Stimulated activated CD8-positive, alpha-beta memory T cell treated with anti-CD3 and anti-CD28 coated beads, Interleukin-12 subunit alpha, Interleukin-12 subunit beta, amount 100 ng/mL, for 24 hours (primary cell): ENCODE measurements around the gene RPA1.
"Not testable (repeated sequence)": the region's sequence is repeated elsewhere in the genome, so short reads cannot be mapped to it uniquely, and the experiment has no call there.

Source experiments
- DNase-seq: peaks from one replicate; pipeline ENCODE4 v3.0.0-alpha.2; 2020; ENCODE audit errors: extremely low read depth

RPA1 gene

DNA sequence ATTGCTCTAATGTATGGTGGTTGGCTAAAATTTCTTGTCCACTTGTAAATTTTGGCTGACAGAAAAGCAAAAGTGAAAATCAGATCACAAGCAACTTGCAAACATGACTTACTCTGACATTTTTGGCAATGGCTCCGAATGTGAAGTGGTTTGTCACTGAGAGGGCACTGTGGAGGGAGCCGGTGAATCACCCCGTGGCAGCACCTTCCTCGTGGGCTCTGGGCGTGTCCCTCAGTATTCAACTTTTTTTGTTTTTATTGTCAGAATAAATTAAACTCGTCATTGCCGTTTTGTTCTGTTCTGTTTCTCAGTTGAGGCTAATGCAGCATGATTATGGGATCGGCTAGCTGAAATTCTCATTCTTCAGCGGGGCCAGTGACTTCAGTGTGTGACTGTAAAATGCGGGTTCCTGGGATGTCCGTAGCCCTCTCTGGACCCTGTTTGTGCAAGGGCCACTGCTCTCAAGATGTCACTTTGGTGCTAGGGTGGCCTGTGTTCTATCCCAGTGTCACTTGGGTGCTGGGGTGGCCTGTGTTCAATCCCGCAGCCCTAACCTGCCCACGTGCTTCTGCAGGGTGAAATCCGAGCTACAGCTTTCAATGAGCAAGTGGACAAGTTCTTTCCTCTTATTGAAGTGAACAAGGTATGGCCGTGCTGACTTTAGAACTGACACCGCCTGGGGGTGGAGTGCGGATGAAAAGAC is 48.8 kb downstream of the RPA1 start:
- no peak for DNase-seq

- no peak for DNase-seq
Measured at GRCh38 chr17:1880851-1881630, 51.2 kb downstream of the RPA1 start.

DNA sequence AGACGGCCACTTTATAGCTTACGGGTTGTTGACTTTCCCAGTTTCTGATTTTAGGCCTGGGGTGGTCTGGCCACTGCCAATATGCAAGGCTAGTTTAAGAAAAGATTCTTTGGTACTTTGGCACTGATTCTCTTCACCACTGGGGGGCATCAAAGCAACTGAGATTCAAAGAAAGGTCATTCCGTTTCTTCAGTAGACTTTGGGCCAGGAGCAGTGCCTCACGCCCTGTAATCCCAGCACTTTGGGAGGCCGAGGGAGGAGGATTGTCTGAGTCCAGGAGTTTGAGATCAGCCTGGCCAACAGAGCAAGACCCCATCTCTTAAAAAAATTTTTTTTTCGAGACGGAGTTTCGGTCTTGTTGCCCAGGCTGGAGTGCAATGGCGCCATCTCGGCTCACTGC is 53.0 kb downstream of the RPA1 start:
- DNase-seq, result no peak

DNA sequence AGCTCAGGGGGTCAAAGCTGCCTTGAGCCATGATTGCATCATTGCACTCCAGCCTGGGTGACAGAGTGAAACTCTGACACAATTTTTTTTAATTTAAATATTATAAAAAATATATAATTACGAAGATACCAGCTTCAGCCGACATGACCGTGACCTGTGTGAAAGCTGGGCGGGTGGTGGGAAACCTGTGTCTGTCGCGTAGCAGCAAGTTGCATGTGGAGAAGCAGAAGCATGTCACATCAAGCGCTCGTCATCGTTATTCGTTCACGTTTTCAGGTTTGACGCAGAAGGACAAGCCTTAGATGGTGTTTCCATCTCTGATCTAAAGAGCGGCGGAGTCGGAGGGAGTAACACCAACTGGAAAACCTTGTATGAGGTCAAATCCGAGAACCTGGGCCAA is 53.7 kb downstream of the RPA1 start:
- no peak for DNase-seq

DNA sequence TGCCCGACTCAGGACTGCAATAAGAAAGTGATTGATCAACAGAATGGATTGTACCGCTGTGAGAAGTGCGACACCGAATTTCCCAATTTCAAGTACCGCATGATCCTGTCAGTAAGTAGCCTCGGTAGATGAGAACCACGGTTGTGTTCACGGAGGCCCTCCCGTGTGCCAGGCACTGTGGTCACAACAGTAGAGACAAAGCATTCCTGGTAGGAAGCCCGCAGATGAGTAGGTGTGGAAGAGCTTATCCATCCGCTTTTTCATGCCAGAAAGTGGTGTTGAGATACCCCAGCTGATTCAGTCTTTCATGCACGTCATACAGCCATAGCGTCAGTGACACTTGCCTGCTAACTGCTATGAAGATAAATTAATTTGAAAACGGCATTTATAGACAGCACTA is 58.9 kb downstream of the RPA1 start:
- DNase-seq, result no peak

DNA sequence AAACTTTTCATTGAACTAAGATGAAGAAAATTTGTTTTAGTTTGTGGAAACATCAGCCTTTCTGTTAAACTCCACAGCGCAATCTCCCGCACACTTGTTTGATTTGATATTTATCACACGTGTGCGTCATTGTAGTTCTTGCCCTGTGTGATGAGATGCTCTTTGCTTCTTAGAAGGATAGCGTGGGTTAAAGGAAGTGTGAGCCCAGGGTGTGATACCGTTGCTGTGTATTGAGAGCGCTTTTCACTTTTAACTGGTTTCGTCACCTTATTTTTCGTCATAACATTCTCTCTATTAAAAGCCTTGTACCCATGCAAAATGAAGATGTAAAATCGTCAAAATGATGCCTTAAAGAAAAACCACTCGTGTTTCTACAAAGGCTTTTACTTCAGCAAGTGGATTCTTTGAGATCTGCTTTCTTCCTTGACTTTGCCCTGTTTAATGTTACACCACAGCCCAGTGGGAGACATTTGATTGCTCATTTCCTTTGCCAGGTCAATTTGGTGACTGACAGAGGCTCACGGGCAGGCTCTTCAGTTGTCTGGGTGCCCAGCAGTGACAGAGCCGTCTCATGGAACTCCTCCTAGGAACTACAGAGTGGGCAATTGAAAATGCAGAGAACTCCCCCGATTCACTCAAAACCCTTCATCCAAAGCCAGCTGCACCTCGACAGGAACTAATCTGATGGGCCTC is 61.1 kb downstream of the RPA1 start:
- DNase-seq, result no peak

DNA sequence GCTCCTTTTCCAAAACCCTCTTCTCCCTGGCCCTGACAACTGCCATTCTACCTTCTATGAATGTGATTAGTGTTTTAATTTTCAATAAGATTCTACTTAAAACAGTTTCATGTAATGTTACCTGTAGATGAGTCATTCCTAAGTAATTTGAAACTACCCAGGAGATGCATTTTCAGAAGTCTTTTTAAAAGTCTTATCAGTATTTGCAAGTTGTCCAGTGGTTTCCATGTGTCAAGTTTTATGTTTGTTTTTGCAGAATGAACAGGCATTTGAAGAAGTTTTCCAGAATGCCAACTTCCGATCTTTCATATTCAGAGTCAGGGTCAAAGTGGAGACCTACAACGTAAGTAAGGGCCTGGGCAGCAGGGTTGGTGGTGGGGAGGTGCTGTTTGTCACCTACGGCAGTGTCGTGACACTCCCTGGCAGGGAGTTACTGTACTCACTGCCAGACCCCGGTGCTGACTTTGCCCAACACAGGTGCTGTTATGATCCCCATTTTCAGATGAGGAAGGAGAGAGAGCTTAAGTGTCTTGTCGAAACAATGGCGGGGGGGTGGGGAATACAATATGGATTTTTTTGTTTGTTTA is 65.0 kb downstream of the RPA1 start:
- no peak for DNase-seq

- not testable (repeated sequence) for DNase-seq
Measured at GRCh38 chr17:1895479-1895878, 65.7 kb downstream of the RPA1 start.

DNA sequence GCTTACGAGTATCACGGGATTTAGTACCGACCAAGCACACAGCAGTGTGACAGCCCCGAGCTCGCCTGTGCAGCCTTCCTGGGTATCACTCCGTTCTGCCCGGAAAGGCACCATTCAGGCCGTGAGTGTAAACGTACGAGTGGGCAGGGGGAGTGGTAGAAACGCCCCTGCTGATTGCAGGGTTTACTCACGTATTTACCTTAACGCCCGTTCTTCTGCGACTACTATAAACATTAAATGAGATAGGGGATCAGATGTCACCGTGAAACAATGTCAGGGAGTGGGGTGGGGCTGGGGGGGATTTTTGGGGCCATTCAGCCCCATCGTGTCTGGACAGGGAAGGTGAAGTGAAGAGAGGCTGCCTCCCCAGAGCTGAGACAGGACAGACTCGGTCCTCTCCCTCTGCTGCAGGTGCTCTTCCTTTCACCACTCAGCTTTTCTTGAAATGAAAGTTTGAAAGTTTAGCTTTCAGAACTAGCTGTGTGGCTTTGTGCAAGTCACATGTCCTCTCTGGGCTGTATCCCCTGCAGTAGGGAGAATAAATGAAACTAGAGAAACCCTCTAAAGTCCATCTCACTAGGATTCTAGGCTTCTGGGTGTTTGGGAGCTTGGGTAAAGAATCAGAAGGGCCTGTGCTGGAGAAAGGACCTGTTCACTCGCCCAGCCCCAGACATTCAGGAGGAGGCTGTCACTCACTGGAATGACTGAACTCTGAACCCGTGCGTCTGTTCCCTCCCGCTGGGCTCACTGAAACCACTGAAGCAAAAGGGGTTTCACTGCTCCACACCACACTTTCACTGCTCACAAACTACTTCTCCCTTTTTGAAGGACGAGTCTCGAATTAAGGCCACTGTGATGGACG is 66.7 kb downstream of the RPA1 start:
- no peak for DNase-seq

DNA sequence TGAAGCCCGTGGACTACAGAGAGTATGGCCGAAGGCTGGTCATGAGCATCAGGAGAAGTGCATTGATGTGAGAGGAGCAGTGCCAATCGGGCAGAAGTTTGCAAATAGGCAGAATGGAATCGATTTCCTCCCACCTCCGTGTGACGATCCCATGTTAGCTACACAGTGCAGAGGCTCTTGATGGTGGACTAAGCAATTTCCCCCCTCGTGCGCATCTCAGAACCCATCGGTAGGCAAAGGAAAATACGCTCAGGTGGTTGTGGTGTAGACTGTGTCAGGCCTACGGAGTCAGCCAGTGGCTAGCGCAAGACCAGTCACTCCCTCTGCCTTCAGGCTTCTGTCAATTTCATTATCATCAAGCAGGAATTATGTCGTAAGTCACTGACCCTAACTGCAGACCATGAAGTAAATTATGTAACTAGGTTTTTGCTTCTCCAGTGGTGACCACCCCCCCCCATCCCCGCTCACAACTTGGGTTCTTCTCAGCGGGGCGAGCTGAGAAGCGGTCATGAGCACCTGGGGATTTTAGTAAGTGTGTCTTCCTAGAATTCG is 67.4 kb downstream of the RPA1 start:
- no peak for DNase-seq

GRCh38 chr17:1898332-1898731 is 68.5 kb downstream of the RPA1 start:
- DNase-seq, result no peak

DNA sequence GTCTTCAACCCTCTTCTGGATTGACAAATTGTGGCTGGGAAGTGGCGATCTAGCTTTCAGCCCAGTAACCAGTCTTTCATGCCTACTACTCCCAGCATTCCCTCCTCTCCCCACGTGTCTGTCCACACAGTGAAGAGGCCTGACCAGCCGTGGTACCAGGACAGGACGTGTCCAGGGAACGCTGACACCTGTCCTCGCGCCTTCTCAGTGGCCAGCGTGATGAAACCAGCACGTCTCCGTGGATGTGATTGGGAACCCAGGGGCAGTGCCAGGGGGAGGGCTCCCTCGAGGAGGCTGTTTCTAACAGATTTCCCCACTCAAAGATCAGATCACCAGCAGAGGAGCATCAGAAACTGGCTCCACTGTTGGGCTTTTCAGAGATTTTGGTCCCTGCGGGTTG is 69.1 kb downstream of the RPA1 start:
- DNase-seq, result no peak

- DNase-seq, result no peak
Measured at GRCh38 chr17:1899403-1900000, 69.7 kb downstream of the RPA1 start.

- DNase-seq, result no peak
Measured at GRCh38 chr17:1904273-1905182, 74.7 kb downstream of the RPA1 start.

DNA sequence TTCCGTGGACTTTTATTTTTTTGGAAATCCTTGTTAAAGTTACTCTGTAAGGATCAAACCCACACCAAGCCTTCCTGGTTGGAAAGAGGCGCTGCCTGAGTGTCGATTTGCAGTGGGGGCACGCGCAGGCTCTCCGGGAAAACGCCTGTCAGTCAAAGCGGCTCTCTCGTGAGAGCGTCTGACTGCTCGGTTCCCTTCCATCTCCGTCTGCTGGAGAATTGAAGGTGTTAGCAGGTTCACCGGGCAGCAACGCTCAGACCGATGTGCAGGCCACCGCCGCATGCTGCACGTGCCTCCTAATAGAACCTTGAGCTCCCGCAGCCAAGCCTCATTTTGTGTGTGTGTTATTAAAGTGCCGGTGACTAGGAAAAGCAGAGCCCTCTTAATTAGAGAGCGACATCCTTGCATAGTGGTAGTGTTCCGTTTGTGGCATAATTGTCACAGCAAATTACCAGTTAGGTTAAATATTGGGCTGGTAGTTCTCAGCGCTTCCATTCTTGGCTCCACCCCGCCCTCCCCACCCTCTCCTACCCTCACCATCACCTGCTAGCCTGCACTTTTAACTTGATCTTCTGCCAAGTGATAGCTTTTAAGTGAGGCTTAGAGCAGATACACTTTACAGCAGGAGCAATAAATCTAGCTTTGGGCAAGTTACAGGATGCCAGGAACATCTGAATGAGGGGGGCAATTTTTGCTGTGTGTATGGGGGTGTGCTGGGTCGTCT is 75.5 kb downstream of the RPA1 start:
- no peak for DNase-seq

DNA sequence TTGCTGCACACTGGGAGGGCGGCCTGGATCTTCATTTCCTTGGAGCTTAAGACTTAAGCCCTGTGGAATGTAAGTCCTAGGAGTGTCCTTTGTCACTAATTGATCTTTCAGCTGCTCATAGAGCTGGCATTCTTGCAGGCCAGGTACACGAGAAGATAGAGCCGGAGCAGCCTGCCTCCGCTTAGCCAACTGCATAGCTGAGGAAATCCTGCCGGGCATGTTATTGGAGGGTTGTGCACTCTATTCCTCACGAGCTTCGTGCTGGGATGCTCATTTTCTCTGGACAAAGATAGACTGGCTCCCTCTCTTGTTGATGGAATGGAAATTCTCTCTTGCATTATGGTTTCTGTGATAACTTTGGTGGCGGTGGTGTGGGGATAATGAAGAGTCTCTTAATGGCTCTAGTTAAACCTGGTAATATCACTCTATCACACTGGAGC is 76.9 kb downstream of the RPA1 start:
- no peak for DNase-seq

DNA sequence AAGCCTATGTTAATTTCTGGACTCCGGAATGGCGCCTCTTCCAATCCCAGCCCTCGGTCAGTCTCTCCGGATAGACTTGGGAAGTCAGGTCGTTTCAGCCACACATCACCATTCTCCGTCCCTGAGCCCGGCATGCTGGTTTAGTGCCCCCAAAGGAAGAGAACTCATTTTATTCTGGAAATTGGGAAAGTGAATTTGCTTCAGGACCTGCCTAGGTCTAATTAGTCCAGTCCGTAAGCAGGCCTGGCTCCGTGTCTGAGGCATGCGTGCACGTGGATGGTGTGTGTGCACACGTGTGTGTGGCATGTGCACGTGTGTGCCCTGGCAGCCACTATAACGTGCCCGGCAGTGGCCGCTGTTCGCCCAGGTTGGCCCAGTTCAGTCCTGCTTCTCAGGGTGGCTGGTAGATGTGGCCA is 77.4 kb downstream of the RPA1 start:
- DNase-seq, result no peak

- no peak for DNase-seq
Measured at GRCh38 chr17:1907909-1908698, 78.3 kb downstream of the RPA1 start.
